Left lung (tissue), 10 donors: ENCODE measurements around the gene POFUT1. TPM values are rescaled to one million over a fixed set of nuclear protein-coding genes. Genes with fewer than 3 reads are reported as not detected.

Source experiments
- ATAC-seq: fragments of 200-7000 bp; cut with Tn5 transposase; one replicate; pipeline ENCODE4 v1.9.1; 2020; ENCODE audit warnings: moderate library complexity
- DNase-seq, 4 donors: peaks; one replicate each; pipeline ENCODE4 v3.0.0-alpha.2; 2013 to 2020
- H3K27ac ChIP-seq, 2 donors: fragments of 200-600 bp; sonication (generic) in 1 of 2; one replicate each; pipeline versions ENCODE4 v1.5.0 to v1.8.0; 2020 to 2021
- H3K27me3 ChIP-seq, 2 donors: fragments of 200-600 bp; sonication (generic) in 1 of 2; one replicate each; pipeline versions ENCODE4 v1.5.0 to v1.8.0; 2020 to 2021
- H3K36me3 ChIP-seq, 2 donors: fragments of 200-600 bp; sonication (generic) in 1 of 2; one replicate each; pipeline versions ENCODE4 v1.5.0 to v1.8.0; 2020 to 2021
- H3K4me1 ChIP-seq, 2 donors: fragments of 200-600 bp; one replicate each; pipeline ENCODE4 v1.8.0; 2021
- H3K4me3 ChIP-seq, 2 donors: fragments of 200-600 bp; sonication (generic) in 1 of 2; one replicate each; pipeline versions ENCODE4 v1.5.0 to v1.8.0; 2020 to 2021; ENCODE audit warnings: mild to moderate bottlenecking in 1 of 2
- H3K9me3 ChIP-seq, 2 donors: fragments of 200-600 bp; sonication (generic) in 1 of 2; one replicate each; pipeline versions ENCODE4 v1.5.0 to v1.8.0; 2020 to 2021
- intact Hi-C, 2 donors: fragments of 100-400 bp; cut with DNase I; formaldehyde crosslinking; loops; one replicate each; pipeline versions ENCODE4 v1.11.2 to v1.14.2; 2022
- polyA plus RNA-seq, 6 donors: library from polyadenylated mRNA; unstranded; fragments of 120-200 nt; gene quantifications; one replicate each; pipeline ENCODE4 v1.2.1, GENCODE V29; 2013; ENCODE audit not compliant: insufficient read length in 6 of 6
- total RNA-seq, 2 donors: library from RNA; stranded (reverse); fragmentation: NEBNext Ultra II Directional; extraction: Animal tissue kit (Norgen Biotek cat#: 25700); gene quantifications; one replicate each; pipeline ENCODE4 v1.2.1, GENCODE V29; 2021
- TF ChIP-seq, protein P1 (sequence below), 2 donors: fragments of 200-600 bp; sonication (generic) in 1 of 2; IDR thresholded peaks; one replicate each; pipeline versions ENCODE4 v1.5.0 to v1.8.0; 2021; ENCODE audit warnings: antibody characterized with exemption in 2 of 2
- donor health status: DM: no; HTN: yes; CAD: no.
- donor health status: DM: no; HTN: no; CAD: no.

Gene POFUT1
- total and polyA plus RNA-seq, 8 donors, result 29.2 to 42.2 (median 36.6) TPM

- H3K4me1 ChIP-seq, result peaks cover 0 to 28% of the 10 kb centered on the region in 2 donors
- H3K27me3 ChIP-seq, result no peaks in the 10 kb centered on the region
- ATAC-seq (no peak), DNase-seq (peak in 1 of 4 donors; percentile 43)
- TF ChIP-seq, protein P1, sequence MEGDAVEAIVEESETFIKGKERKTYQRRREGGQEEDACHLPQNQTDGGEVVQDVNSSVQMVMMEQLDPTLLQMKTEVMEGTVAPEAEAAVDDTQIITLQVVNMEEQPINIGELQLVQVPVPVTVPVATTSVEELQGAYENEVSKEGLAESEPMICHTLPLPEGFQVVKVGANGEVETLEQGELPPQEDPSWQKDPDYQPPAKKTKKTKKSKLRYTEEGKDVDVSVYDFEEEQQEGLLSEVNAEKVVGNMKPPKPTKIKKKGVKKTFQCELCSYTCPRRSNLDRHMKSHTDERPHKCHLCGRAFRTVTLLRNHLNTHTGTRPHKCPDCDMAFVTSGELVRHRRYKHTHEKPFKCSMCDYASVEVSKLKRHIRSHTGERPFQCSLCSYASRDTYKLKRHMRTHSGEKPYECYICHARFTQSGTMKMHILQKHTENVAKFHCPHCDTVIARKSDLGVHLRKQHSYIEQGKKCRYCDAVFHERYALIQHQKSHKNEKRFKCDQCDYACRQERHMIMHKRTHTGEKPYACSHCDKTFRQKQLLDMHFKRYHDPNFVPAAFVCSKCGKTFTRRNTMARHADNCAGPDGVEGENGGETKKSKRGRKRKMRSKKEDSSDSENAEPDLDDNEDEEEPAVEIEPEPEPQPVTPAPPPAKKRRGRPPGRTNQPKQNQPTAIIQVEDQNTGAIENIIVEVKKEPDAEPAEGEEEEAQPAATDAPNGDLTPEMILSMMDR (IDR thresholded peaks at IDR 0.05), result no peak
- intact Hi-C loops, result no loop called here
- no peaks in the 10 kb centered on the region for H3K9me3 ChIP-seq
- H3K27ac ChIP-seq, result no peak overlapping the region
- H3K4me3 ChIP-seq, result no peak overlapping the region
- peaks cover 0 to 48% of the 10 kb centered on the region in 2 donors for H3K36me3 ChIP-seq
Observed at GRCh38 chr20:32237419-32237818, 29.7 kb downstream of the POFUT1 start.

GRCh38 chr20:32238483-32239425, 31.1 kb downstream of the POFUT1 start:
- no peak for DNase-seq
- TF ChIP-seq, protein P1 (IDR thresholded peaks at IDR 0.05), result no peak
- no peak overlapping the region for H3K27ac ChIP-seq
- H3K9me3 ChIP-seq, result no peaks in the 10 kb centered on the region
- peaks cover 0 to 35% of the 10 kb centered on the region in 2 donors for H3K36me3 ChIP-seq
- H3K4me3 ChIP-seq, result no peak overlapping the region
- no peaks in the 10 kb centered on the region for H3K27me3 ChIP-seq
- ATAC-seq, result no peak
- H3K4me1 ChIP-seq, result peaks cover 0 to 15% of the 10 kb centered on the region in 2 donors
- intact Hi-C loops, result no loop called here

DNA sequence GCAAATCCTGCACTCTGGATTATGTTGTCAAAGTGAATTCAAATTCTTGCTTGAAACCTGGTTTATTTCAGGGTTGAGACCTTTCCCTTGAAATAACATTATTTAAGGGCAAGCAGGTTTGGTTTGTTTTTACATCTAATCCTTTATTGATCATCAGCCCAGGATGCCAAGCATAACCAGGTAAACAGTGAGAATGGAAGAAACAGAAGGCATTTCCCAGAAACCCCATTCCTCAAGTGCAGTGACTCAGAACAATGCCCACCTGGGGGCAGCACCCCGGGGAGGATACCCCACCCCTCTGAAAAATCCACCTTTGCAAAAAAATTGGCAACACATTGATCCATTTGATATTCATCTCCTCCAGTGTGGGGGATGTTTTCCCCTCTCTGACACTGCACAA, 32.5 kb downstream of the POFUT1 start:
- Histone ChIP-seq H3K4me1 (peaks cover 0 to under 1% of the 10 kb centered on the region in 2 donors), H3K4me3 (no peak overlapping the region)
- ATAC-seq, result no peak

DNA sequence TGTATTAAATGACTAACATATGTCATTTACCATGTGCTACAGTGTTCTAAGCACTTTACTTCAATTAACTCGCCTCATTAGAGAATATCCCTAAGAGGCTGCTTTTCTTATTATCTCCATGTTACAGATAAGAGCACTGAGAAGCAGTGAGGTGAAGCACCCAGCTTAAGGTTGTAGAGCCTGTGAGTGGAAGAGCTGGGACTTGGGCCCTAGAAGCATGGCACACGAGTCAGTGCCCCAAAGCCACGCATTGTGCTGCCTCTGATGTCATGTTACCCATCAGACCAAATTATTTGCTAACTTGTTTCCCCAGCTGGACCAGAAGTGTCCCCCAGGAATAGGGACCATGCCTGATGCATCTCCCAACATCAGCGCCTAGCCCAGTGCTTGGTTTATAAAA, 34.1 kb downstream of the POFUT1 start:
- DNase-seq, result no peak
- TF ChIP-seq, protein P1 (IDR thresholded peaks at IDR 0.05), result no peak
- H3K4me3 ChIP-seq, result no peak overlapping the region
- H3K36me3 ChIP-seq, result peaks cover 0 to 6% of the 10 kb centered on the region in 2 donors
- intact Hi-C loops, result no loop called here
- H3K9me3 ChIP-seq, result no peaks in the 10 kb centered on the region
- no peaks in the 10 kb centered on the region for H3K4me1 ChIP-seq
- ATAC-seq, result no peak
- no peaks in the 10 kb centered on the region for H3K27me3 ChIP-seq
- no peak overlapping the region for H3K27ac ChIP-seq

More for the DNA sequence above, 32.5 kb downstream of the POFUT1 start:
- no peak overlapping the region for H3K27ac ChIP-seq
- H3K9me3 ChIP-seq, result no peaks in the 10 kb centered on the region
- H3K36me3 ChIP-seq, result peaks cover 0 to 20% of the 10 kb centered on the region in 2 donors
- DNase-seq, result no peak
- TF ChIP-seq, protein P1 (IDR thresholded peaks at IDR 0.05), result no peak
- intact Hi-C loops, result no loop called here
- no peaks in the 10 kb centered on the region for H3K27me3 ChIP-seq

DNA sequence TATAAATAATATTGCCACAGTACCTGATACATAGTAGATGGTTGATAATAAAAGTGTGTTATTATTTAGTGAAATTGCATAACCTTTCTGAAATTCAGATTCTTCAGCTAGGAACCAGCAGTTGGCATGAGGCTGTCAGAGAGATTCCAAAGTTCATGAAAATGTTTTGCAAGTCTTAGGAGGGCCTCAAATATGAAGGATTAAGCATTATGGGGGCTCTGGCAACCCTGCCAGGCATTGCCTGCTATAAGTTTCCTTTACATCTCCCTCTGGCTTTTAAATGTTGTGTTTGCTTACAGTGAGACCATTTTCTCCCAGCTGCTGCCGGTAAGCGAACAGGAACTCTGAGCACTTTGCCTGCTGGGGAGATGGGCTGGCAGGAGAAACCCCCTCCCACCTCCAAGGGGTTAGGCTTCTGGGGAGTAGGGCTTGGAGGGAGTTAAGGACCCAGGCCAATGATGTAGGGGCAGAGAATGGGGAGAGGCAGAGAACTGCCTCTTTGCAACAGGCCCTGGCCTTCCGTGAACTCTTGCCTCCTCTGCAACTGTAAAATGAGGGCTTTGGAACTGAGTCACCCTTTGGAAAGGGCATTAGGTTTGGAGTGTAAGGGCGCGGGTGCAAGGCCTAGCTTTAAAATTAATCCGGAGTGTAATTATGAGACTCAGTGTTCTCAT, 36.6 kb downstream of the POFUT1 start:
- H3K27me3 ChIP-seq, result no peaks in the 10 kb centered on the region

More for the DNA sequence above, 36.6 kb downstream of the POFUT1 start:
- TF ChIP-seq, protein P1 (IDR thresholded peaks at IDR 0.05), result no peak
- no peak for ATAC-seq
- no peaks in the 10 kb centered on the region for H3K36me3 ChIP-seq
- peaks cover 0 to 3% of the 10 kb centered on the region in 2 donors for H3K4me1 ChIP-seq
- intact Hi-C loops, result no loop called here
- H3K27ac ChIP-seq, result no peak overlapping the region
- H3K4me3 ChIP-seq, result no peak overlapping the region
- no peaks in the 10 kb centered on the region for H3K9me3 ChIP-seq
- DNase-seq, result no peak
